ENCODE results near the gene FCN3. TPM values are rescaled to one million over a fixed set of nuclear protein-coding genes. Genes with fewer than 3 reads are reported as not detected.

Gene FCN3
- total RNA-seq, 4 donors from 2014 or later = 2.0 to 247 (median 19.1) TPM

DNA sequence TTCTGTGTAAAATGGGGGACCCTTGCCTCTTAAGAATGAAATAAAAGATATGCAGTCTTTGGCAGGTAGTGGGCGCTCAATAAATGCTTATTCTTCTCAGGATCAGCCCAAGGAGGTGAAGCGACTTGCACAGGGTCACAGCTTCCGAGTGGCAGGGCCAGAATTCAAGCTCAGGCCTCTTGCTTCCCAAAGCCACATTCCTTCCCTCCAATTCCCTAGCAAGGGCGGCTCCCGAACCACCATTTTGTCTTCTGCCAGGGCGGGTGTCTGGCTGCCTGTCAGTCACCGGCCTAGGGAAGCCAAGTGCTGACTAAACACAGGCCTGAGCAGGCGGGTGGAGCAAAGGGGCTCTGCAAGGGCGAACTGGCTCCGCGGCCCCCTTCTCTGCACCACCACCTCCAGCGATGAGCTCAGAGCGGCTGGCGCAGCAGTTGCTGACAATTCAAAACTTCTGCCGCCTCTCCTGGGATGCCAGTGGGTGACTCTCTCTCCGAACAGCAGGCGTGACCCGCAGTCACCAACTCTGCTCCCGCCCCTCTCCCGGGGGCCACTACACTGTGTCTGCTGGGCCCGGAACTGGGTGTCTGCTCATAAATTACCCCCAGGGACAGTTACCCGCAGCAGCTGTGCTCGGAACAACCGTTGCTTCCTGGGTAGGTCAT lies 28.6 kb upstream of the FCN3 start:
- TF ChIP-seq, protein P1, sequence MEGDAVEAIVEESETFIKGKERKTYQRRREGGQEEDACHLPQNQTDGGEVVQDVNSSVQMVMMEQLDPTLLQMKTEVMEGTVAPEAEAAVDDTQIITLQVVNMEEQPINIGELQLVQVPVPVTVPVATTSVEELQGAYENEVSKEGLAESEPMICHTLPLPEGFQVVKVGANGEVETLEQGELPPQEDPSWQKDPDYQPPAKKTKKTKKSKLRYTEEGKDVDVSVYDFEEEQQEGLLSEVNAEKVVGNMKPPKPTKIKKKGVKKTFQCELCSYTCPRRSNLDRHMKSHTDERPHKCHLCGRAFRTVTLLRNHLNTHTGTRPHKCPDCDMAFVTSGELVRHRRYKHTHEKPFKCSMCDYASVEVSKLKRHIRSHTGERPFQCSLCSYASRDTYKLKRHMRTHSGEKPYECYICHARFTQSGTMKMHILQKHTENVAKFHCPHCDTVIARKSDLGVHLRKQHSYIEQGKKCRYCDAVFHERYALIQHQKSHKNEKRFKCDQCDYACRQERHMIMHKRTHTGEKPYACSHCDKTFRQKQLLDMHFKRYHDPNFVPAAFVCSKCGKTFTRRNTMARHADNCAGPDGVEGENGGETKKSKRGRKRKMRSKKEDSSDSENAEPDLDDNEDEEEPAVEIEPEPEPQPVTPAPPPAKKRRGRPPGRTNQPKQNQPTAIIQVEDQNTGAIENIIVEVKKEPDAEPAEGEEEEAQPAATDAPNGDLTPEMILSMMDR (IDR thresholded peaks at IDR 0.05; ENCODE audit: low read depth) = no peak

DNA sequence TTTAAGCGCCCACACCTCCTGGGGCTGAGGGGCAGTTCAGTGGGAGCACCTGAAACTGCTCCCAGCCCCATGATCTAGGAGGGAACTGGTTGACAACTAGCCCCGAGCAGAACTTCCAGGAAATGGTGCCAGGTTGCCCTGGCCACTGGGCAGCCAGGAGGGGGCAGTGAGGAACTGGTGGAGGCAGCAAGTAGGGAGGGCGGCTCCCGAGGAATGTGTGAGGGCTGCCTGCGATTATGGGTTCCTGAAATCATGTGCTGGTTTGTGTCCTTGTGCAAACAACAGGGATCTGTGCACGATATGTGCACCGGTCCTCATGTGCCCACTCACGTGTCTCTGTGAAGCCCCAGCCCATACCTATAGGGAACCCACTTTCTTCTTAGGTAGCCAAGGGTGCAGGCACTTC lies 27.7 kb upstream of the FCN3 start:
- TF ChIP-seq, protein P1 (IDR thresholded peaks at IDR 0.05; ENCODE audit: low read depth) = no peak

DNA sequence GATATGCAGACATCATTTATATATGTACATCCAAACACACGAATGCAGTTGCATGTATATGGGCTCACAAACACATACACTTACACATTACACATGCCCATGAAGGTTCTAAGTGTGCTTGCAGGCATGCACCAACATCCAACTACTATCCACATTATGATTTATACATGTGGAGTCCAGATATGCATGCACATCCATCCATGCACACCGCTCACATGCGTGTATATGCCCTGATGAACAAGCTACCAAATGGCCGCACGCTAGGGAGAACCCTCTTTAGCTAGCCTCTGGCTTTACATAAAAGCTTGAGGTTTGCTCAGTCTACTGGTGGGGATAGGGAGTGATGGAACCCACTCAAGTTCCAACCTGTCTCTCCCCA lies 26.3 kb upstream of the FCN3 start:
- TF ChIP-seq, protein P1 (IDR thresholded peaks at IDR 0.05; ENCODE audit: low read depth) = no peak

DNA sequence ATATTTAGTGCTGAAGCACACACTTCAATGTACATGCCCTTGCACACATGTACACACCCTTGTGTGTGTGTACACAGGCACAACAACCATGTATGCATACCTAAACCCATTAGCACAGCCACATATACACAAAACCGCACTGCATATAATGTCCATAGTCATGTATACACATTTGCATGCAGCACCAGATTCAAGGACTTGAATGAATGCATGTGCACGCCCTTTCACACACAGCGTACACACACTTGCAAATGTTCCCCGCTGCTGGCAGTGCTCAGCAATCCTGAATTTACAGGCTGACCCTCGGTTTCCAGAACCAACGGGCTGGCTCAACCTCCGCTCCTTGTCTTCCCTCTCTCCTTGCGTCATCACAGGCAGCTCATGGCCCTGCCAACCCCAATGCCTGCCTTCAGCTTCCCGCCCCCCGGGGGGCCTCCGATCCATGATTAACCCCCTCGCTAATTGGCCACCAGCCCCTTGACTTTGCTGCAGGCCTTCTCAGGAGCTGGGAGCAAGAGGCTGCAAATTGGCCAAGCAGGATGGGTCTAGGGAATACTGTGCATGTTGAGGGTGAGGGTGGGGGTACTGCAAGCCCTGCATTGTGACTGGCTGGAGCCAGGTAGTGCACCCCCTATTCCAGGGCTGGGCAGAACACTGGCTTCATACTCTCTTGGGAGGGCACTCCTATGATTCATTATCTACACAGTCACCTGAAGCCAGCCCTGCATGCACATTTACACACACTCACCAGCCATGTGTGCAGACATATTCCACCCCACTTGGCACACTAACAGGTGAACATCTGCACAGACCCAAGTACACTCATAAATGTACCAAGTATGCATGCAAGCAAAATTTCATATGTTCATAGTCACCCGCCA lies 25.7 kb upstream of the FCN3 start:
- TF ChIP-seq, protein P1 (IDR thresholded peaks at IDR 0.05; ENCODE audit: low read depth) = no peak

DNA sequence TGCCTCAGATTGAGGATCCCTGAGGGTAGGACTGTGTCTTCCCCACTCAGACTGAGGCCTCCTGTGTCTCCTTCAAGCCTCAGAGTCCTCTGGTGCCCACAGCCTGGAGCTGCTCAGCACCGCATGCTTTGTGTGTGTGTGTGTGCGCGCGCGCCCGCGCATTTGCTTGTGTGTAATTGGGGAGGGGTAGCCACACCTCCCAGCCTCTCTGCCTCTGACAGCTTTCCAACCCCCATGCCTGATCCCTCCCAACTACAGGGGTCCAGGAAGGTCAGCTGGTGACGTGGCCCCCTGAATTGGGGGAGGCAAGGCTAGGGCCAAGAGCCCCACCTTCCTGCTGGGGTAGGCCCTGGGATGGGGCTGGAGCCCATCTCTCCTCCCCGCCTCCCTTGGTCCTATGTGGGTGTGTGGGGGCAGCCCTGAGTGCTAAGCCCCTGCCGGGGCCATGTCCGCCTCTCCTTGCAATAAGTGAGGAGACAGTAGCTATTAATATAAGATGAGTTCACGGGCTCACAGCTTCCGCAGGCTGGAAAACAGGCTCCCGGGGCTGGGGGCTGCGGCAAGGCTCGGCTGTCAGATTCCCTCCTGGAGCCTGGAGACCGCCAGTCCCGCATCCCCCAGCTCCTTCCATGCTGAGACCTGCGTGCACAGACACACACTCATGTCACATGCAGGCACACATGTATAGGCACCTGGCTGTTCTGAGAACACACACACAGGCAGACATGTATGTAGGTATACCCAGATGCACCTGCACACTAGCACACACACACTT lies 24.8 kb upstream of the FCN3 start:
- TF ChIP-seq, protein P1 (IDR thresholded peaks at IDR 0.05; ENCODE audit: low read depth) = no peak

DNA sequence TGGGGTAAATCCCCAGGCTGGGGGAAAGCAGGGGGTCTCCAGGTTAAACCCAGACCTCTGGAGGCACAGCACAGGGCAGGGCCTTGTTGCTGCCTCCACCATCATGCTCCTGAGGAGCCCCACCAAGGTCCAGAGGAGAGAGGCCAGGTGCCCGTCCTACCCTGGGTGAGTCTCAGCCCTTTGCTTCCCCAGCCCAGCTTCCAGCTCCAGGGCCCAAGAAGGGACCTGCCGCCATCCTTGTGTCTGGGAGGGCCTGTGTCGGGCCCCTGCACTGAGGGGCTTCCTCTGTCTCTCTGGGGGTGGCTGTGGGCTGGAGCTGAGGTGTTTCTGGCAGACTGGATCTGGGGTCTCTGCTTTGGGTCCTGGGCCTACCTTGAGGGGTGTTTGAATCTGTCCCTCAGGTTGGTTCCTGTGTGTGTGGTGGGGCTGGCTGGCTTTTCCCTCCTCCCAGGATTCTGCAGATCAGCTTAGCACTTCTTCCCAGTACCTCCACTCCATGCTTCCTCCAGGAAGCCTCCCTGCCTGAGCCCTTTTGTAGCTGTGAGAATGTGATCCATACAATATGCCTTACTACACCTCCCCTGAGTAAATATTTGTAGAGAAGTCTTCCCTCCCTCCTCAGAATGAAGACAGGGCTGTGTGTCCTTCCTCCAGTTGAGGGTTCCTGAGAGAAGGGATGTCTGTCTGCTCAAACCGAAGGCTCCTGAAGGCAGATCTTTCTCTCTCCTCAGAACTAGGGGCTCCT lies 24.0 kb upstream of the FCN3 start:
- TF ChIP-seq, protein P1 (IDR thresholded peaks at IDR 0.05; ENCODE audit: low read depth) = no peak

Data from subcutaneous adipose tissue (tissue), 4 donors.